HG03565 (cell line): ENCODE data around the gene SLC2A9.
"Not testable (repeated sequence)": the region's sequence is repeated elsewhere in the genome, so short reads cannot be mapped to it uniquely, and the experiment has no call there.

Source experiments
- ATAC-seq: cut with Tn5 transposase; IDR thresholded peaks from one replicate; pipeline ENCODE4 v1.9.1; 2021; ENCODE audit warnings: mild to moderate bottlenecking, moderate library complexity; ENCODE audit not compliant: unreplicated experiment

The SLC2A9 gene

GRCh38 chr4:9932771-9933170 is 88.5 kb downstream of the SLC2A9 start:
- ATAC-seq, result no peak

- no peak for ATAC-seq
Observed at GRCh38 chr4:9931146-9931545, 90.2 kb downstream of the SLC2A9 start.

GRCh38 chr4:9929111-9929510 is 92.2 kb downstream of the SLC2A9 start:
- no peak for ATAC-seq

GRCh38 chr4:9927341-9928007 is 93.8 kb downstream of the SLC2A9 start:
- no peak for ATAC-seq

- no peak for ATAC-seq
Observed at GRCh38 chr4:9926586-9926985, 94.7 kb downstream of the SLC2A9 start.

GRCh38 chr4:9925750-9926439 is 95.4 kb downstream of the SLC2A9 start:
- ATAC-seq, result no peak

GRCh38 chr4:9924750-9925149 is 96.5 kb downstream of the SLC2A9 start:
- no peak for ATAC-seq

- ATAC-seq, result no peak
Observed at GRCh38 chr4:9923195-9923812, 98.0 kb downstream of the SLC2A9 start.

- no peak for ATAC-seq
Observed at GRCh38 chr4:9921326-9921725, 100.0 kb downstream of the SLC2A9 start.

- ATAC-seq, result no peak
Observed at GRCh38 chr4:9920029-9920428, 101.3 kb downstream of the SLC2A9 start.

GRCh38 chr4:9919047-9919446 is 102.2 kb downstream of the SLC2A9 start:
- ATAC-seq, result no peak

GRCh38 chr4:9918484-9918883 is 102.8 kb downstream of the SLC2A9 start:
- no peak for ATAC-seq

GRCh38 chr4:9916937-9917336 is 104.4 kb downstream of the SLC2A9 start:
- no peak for ATAC-seq

- no peak for ATAC-seq
Observed at GRCh38 chr4:9916346-9916745, 105.0 kb downstream of the SLC2A9 start.

GRCh38 chr4:9913846-9914245 is 107.5 kb downstream of the SLC2A9 start:
- no peak for ATAC-seq

GRCh38 chr4:9906996-9907395 is 114.3 kb downstream of the SLC2A9 start:
- ATAC-seq, result no peak

- ATAC-seq, result no peak
Observed at GRCh38 chr4:9904976-9905587, 116.2 kb downstream of the SLC2A9 start.

- no peak for ATAC-seq
Observed at GRCh38 chr4:9903317-9903716, 118.0 kb downstream of the SLC2A9 start.

GRCh38 chr4:9901257-9901656 is 120.0 kb downstream of the SLC2A9 start:
- ATAC-seq, result no peak

- not testable (repeated sequence) for ATAC-seq
Observed at GRCh38 chr4:9900633-9901032, 120.7 kb downstream of the SLC2A9 start.

GRCh38 chr4:9899306-9900055 is 121.8 kb downstream of the SLC2A9 start:
- no peak for ATAC-seq
